Amygdala (tissue), 56 donors: Measurements from ENCODE around the gene TMEM127.
A peak's percentile ranks its signal among the peaks of the same experiment; 100 is the strongest.
"Not testable (repeated sequence)": the region's sequence is repeated elsewhere in the genome, so short reads cannot be mapped to it uniquely, and the experiment has no call there.

ENCODE experiments used
- DNase-seq, 56 donors: peaks; one replicate each; lab custom pipeline; 2025; lab: John Stamatoyannopoulos, UW

The TMEM127 gene

GRCh38 chr2:96264656-96265348 lies 995 bp downstream of the TMEM127 start:
- peak in 16 of 56 donors; percentile 8 to 59 (median 40) for DNase-seq

- no peak for DNase-seq
Measured at GRCh38 chr2:96264086-96264485, 1.7 kb downstream of the TMEM127 start.

GRCh38 chr2:96262306-96262705 lies 3.5 kb downstream of the TMEM127 start:
- DNase-seq: no peak

- no peak for DNase-seq
Measured at GRCh38 chr2:96261328-96262003, 4.3 kb downstream of the TMEM127 start.

GRCh38 chr2:96260387-96261260 lies 5.2 kb downstream of the TMEM127 start:
- DNase-seq: peak in 5 of 56 donors; percentile 8 to 40 (median 23)

DNA sequence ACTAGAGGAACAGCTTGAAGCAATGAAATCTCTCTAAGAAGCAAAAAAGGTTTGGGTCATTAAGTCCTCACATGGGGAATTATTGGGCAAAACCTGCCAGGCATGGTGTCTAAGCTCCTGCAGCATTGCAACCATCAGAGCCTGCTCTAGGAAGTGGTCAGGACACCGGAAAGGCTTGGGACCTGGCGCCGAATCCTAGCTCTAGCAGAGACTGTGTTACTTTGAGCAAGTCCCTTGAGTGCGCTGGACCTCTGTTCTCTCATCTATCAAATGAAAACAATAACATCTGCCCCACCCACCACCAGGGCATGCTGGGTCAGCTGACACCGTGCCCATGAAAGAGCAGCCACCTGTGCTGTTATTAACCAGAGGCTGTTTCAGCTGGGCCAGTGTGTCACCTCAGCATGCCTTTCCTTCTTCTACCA lies 6.3 kb downstream of the TMEM127 start:
- no peak for DNase-seq

DNA sequence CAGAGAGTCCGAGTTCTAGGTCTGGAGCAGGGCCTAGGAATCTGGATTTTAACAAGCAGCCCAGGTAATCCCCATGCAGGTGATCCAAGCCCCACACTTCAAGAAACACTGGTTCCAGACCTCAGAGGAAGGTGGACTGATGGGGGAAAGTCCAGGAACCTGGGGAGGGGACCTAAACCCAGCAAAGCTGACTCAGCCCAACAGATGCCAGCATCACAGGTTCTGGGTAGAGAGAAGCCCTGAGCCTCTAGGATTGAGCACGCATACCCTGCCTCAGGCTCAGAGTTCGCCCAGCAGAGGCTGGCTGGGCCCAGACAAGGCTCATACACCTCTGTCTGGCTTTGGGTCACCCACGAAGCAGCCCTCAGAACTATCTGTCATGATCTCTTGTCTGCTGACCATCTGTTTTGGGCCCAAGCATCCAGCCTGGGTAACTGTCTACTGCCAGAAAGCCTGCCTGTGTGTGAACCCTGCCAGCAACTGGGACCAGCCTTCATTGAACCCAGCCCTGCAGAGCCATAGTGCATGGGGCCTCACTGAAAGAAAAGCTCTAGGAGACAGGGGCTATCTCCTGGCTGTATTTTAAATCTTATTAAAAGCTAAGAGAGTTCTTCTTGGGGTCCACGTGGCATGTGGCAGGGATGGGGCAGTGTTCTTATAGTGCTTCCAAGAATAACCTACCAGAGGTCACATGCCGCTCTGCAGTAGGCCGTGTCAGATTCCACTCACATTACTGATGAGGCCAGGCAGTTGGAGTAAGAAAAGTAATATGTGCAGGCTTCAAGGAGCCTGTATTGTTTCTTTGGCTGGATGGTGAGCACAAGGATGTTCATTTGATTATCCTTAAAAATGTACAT lies 7.4 kb downstream of the TMEM127 start:
- DNase-seq: no peak

GRCh38 chr2:96257744-96258143 lies 8.1 kb downstream of the TMEM127 start:
- DNase-seq: not testable (repeated sequence)

GRCh38 chr2:96256611-96257113 lies 9.1 kb downstream of the TMEM127 start:
- DNase-seq: no peak

GRCh38 chr2:96254571-96254970 lies 11.2 kb downstream of the TMEM127 start:
- DNase-seq: no peak

DNA sequence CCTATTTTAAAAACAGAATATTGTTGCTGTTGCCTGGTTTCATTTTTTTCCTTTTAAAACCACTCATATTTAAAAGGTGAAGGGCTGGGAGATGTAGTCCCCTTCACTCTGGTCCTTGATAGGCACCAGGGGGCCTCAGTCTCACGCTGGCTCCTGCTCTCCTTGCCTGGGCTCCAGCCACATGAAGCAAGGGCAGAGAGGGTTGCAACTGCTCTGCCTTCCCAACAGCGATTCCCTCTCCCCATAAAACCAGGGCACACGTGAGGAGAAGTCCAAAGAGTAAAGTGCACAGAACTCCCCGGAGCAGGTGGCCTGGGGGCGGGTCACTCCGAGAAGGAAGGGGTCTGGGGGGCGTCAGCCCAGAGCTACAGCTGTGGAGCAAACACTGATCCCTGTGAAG lies 12.8 kb downstream of the TMEM127 start:
- no peak for DNase-seq

GRCh38 chr2:96252526-96252925 lies 13.3 kb downstream of the TMEM127 start:
- no peak for DNase-seq

DNA sequence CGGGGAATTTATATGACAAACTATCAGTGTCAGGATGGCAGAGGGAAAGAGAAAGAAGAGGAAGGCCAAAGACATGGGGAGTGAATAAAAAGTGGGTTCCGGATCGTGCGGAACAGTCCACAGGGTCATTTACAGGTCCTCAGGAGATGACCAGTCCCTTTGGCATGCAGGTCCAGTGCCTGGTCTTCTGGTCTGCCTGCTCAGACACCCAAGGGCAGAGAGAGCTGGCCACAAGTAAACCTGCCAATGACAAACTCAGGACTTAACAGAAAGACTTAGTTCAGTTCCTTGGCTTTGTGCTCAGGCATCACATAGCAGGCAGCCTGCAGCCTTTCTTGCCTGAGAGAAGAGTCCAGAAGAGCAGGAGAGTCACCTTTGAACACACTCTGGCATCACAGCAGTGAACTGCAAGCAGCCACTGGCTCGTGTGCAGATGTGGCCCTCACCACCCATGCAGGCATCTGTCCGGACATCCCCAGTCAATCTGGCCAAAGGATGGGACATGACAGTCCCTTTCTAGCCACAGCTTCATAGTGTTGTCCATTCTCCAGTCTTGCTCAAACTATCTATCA lies 14.0 kb downstream of the TMEM127 start:
- DNase-seq: peak in 24 of 56 donors; percentile 11 to 84 (median 30)

GRCh38 chr2:96250188-96250587 lies 15.6 kb downstream of the TMEM127 start:
- DNase-seq: no peak

- DNase-seq: no peak
Measured at GRCh38 chr2:96249654-96250053, 16.1 kb downstream of the TMEM127 start.

- no peak for DNase-seq
Measured at GRCh38 chr2:96248624-96249023, 17.2 kb downstream of the TMEM127 start.

GRCh38 chr2:96247896-96248295 lies 17.9 kb downstream of the TMEM127 start:
- DNase-seq: no peak

DNA sequence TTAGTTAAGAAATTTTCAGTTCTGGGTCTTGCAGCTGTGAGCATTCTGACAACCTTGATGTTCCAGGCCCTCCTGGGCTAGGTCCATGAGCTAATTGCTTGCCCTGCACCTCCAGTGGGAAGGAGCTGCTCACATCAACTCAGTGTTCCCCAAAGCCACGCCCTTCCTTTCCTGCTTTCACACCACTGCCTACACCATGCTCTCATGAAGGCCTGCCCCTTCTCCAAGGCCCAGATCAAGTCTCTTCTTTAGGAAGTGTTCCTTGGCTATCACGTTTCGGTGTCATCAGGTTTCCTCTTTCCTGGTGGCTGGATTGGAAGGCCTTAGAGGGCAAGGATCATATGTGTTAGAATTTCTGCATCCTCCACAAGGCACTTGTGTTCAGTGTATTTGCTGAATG lies 18.8 kb downstream of the TMEM127 start:
- no peak for DNase-seq

DNA sequence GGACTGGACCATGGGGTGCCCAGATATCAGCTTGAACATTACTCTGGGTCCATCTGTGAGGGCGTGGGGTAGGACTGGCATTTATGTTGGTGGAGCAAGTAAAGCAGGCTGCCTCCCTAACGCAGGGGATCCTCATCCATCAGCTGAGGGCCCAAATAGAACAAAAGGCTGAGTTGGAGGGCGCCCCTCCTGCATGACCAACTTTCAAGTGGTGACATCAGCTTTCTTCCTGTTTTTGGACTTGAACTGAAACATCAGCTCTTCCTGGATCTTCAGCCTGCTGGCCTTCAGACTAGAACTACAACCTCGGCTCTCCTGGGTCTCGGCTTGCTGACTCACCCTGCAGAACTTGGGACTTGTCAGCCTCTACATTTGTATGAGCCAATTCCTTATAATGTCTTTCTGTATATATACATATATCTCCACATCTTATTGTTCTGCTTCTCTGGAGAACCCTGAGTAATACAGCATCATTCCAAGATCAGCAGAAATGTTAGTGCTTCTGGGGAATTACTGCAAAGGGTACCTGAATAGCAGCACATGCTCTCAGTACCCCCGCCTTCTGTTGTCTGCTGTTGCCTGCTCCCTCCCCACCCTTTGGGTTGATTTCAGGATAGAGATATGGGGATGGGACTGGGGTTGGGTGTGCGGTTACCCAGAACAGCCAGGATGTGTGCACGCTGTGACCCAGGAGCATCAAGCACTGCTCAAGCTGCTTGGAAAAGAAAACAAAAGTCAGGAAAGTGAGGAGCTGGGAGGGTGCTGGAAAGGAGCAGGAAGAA lies 20.0 kb downstream of the TMEM127 start:
- no peak for DNase-seq
